Hepatocyte (in vitro differentiated cells): ENCODE data around the gene TTLL5. TPM values are rescaled to one million over a fixed set of nuclear protein-coding genes. Genes with fewer than 3 reads are reported as not detected.

ENCODE experiments used
- DNase-seq: peaks from one replicate; pipeline ENCODE4 v3.0.0-alpha.2; 2016; ENCODE audit warnings: low spot score
- H2AFZ ChIP-seq: fragments of 200-600 bp; sonication (generic); 2 replicates; pipeline ENCODE4 v1.6.0; 2016; ENCODE audit warnings: antibody characterized with exemption, mild to moderate bottlenecking
- H3K27ac ChIP-seq: fragments of 200-600 bp; sonication (generic); 2 replicates; pipeline ENCODE4 v1.5.1; 2016; ENCODE audit warnings: mild to moderate bottlenecking
- H3K27me3 ChIP-seq: fragments of 200-600 bp; sonication (generic); 2 replicates; pipeline ENCODE4 v1.6.1; 2016
- H3K36me3 ChIP-seq: fragments of 200-600 bp; sonication (generic); replicated peaks from 2 replicates; pipeline ENCODE4 v1.5.1; 2016; ENCODE audit warnings: low read depth; ENCODE audit not compliant: insufficient read depth
- H3K4me1 ChIP-seq: fragments of 200-600 bp; sonication (generic); 2 replicates; pipeline ENCODE4 v1.5.1; 2016; ENCODE audit warnings: mild to moderate bottlenecking, moderate library complexity; ENCODE audit not compliant: insufficient read depth
- H3K4me2 ChIP-seq: fragments of 200-600 bp; sonication (generic); 2 replicates; pipeline ENCODE4 v1.6.0; 2016
- H3K4me3 ChIP-seq: fragments of 200-600 bp; sonication (generic); 2 replicates; pipeline ENCODE4 v1.5.1; 2016; ENCODE audit warnings: mild to moderate bottlenecking
- H3K79me2 ChIP-seq: fragments of 200-600 bp; sonication (generic); 2 replicates; pipeline ENCODE4 v1.6.0; 2017; ENCODE audit warnings: mild to moderate bottlenecking
- H3K9me2 ChIP-seq: fragments of 200-600 bp; sonication (generic); replicated peaks from 2 replicates; pipeline ENCODE4 v1.6.0; 2017; ENCODE audit warnings: mild to moderate bottlenecking; ENCODE audit not compliant: insufficient read depth
- H3K9me3 ChIP-seq: fragments of 200-600 bp; sonication (generic); 2 replicates; pipeline ENCODE4 v1.5.1; 2016; ENCODE audit warnings: low read depth, mild to moderate bottlenecking
- H4K20me1 ChIP-seq: fragments of 200-600 bp; sonication (generic); 2 replicates; pipeline ENCODE4 v1.6.0; 2016; ENCODE audit warnings: mild to moderate bottlenecking; ENCODE audit not compliant: insufficient read depth, poor library complexity, severe bottlenecking
- EZH2 ChIP-seq: fragments of 200-600 bp; sonication (generic); IDR thresholded peaks from 2 replicates; pipeline ENCODE4 v1.6.1; 2016; ENCODE audit warnings: antibody characterized with exemption, mild to moderate bottlenecking, borderline replicate concordance
- EZH2phosphoT487 ChIP-seq: fragments of 200-600 bp; sonication (generic); IDR thresholded peaks from one replicate; pipeline ENCODE4 v1.6.1; 2018; ENCODE audit warnings: antibody characterized with exemption, mild to moderate bottlenecking, low read depth, moderate library complexity; ENCODE audit not compliant: unreplicated experiment, severe bottlenecking
- WGBS: methylation state at CpG from one replicate; pipeline ENCODE4 v1.1.6; 2016; ENCODE audit warnings: low lambda C conversion rate; ENCODE audit errors: missing lambda C conversion rate; 5-methylcytosine and 5-hydroxymethylcytosine counted together
- polyA plus RNA-seq: library from polyadenylated mRNA; unstranded; fragments of >200 nt; fragmentation: Nextera tagmentation; extraction: Ambion mirVana; gene quantifications from 2 replicates; pipeline ENCODE4 v1.2.1, GENCODE V29; 2016
- total RNA-seq: library from RNA; depleted of rRNA; stranded (reverse); fragments of >200 nt; gene quantifications from 2 replicates; pipeline ENCODE4 v1.2.3, GENCODE V29; 2014
- TF ChIP-seq, protein P1 (sequence below): fragments of 200-600 bp; sonication (generic); IDR thresholded peaks from 2 replicates; pipeline ENCODE4 v1.5.1; 2016; ENCODE audit warnings: antibody characterized with exemption, mild to moderate bottlenecking; ENCODE audit not compliant: poor library complexity

Gene TTLL5
- total and polyA plus RNA-seq, 2 experiments from 2014 or later, result 8.9 to 11.1 TPM

DNA sequence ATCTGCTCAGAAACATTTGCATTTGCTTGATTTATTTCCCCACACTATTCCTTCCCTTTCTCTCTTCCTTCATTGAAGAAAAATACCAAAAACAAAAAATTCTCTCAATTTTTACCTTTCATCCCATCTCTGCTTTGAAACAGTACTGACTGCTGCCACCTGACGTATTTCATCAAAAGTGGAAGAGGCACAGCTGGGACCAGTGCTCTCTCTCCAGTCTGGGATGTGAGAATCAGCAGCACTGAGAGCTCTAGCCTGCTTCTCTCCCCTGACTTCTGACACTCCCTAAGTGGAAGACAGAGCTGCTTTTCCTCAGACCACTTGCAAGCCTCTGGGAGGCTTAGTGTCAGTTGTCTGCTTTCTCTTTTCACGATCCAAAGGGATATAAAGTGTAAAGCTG, 36.9 kb downstream of the TTLL5 start:
- peaks cover 3% of the 10 kb centered on the region for H3K9me3 ChIP-seq
- no peak overlapping the region for H3K4me2 ChIP-seq
- H3K27me3 ChIP-seq, result no peaks in the 10 kb centered on the region
- H3K4me3 ChIP-seq, result no peak overlapping the region
- 95% methylated on average over 2 of the region's 2 CpGs for WGBS
- no peak for DNase-seq
- TF ChIP-seq, protein P1, sequence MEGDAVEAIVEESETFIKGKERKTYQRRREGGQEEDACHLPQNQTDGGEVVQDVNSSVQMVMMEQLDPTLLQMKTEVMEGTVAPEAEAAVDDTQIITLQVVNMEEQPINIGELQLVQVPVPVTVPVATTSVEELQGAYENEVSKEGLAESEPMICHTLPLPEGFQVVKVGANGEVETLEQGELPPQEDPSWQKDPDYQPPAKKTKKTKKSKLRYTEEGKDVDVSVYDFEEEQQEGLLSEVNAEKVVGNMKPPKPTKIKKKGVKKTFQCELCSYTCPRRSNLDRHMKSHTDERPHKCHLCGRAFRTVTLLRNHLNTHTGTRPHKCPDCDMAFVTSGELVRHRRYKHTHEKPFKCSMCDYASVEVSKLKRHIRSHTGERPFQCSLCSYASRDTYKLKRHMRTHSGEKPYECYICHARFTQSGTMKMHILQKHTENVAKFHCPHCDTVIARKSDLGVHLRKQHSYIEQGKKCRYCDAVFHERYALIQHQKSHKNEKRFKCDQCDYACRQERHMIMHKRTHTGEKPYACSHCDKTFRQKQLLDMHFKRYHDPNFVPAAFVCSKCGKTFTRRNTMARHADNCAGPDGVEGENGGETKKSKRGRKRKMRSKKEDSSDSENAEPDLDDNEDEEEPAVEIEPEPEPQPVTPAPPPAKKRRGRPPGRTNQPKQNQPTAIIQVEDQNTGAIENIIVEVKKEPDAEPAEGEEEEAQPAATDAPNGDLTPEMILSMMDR, result no peak
- TF ChIP-seq EZH2 (no peak), EZH2phosphoT487 (no peak)
- no peak overlapping the region for H3K27ac ChIP-seq
- no peaks in the 10 kb centered on the region for H3K4me1 ChIP-seq
- H3K36me3 ChIP-seq, result no peaks in the 10 kb centered on the region
- H4K20me1 ChIP-seq, result no peaks in the 10 kb centered on the region
- no peak overlapping the region for H2AFZ ChIP-seq
- no peaks in the 10 kb centered on the region for H3K9me2 ChIP-seq
- H3K79me2 ChIP-seq, result no peaks in the 10 kb centered on the region

DNA sequence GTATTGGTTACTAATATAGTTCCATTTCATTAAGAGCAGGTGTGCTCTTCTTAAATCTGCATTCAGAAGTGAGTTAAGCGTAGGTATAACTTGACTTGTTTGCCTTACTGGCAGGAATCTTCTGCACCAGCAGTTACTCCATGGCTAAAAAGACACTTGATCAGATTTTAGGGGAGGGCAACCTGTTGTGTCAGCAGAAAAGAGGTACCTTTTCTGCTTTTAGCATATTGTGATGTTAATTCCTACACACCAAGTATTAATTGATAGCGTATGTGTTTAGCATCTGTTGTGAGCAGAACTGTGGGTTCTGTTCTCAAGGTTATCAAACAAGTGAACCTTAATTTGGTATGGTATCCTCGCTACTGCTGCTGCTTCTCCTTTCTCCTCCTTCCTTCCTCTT, 38.3 kb downstream of the TTLL5 start:
- Histone ChIP-seq H3K4me2 (no peak overlapping the region), H3K79me2 (no peaks in the 10 kb centered on the region), H2AFZ (no peak overlapping the region), H3K27me3 (no peaks in the 10 kb centered on the region), H4K20me1 (no peaks in the 10 kb centered on the region), H3K4me1 (no peaks in the 10 kb centered on the region), H3K9me3 (peaks cover 3% of the 10 kb centered on the region), H3K27ac (no peak overlapping the region), H3K4me3 (no peak overlapping the region), H3K36me3 (no peaks in the 10 kb centered on the region), H3K9me2 (no peaks in the 10 kb centered on the region)
- no peak for DNase-seq
- WGBS, result 94% methylated on average over 3 of the region's 3 CpGs
- TF ChIP-seq, protein P1, result no peak
- TF ChIP-seq EZH2phosphoT487 (no peak), EZH2 (no peak)

DNA sequence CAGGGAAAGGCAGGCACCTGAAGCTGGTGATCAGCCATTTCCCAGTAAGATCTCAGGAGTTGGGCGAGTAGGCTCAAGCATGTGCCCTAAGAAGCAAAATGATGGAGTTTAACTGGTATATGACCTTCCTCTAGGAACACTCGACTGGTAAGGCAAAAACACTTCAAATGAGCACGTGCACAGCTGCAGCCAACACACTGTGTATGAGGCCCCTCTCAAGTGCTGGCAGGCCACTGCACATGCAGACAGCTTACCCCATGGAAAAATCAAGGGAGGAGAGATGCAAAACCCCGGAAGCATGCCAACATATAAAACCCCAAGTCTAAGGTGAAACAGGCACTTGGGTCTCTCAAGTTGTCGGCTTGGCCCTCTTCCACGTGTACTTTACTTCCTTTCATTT, 39.2 kb downstream of the TTLL5 start:
- Histone ChIP-seq H4K20me1 (no peaks in the 10 kb centered on the region), H3K4me1 (no peaks in the 10 kb centered on the region), H3K9me2 (no peaks in the 10 kb centered on the region), H3K79me2 (no peaks in the 10 kb centered on the region), H3K9me3 (no peaks in the 10 kb centered on the region), H2AFZ (no peak overlapping the region), H3K4me2 (no peak overlapping the region), H3K36me3 (no peaks in the 10 kb centered on the region), H3K27me3 (no peaks in the 10 kb centered on the region), H3K27ac (no peak overlapping the region), H3K4me3 (no peak overlapping the region)
- no peak for DNase-seq
- TF ChIP-seq EZH2 (no peak), EZH2phosphoT487 (no peak)
- TF ChIP-seq, protein P1, result no peak
- 96% methylated on average over 6 of the region's 6 CpGs for WGBS

DNA sequence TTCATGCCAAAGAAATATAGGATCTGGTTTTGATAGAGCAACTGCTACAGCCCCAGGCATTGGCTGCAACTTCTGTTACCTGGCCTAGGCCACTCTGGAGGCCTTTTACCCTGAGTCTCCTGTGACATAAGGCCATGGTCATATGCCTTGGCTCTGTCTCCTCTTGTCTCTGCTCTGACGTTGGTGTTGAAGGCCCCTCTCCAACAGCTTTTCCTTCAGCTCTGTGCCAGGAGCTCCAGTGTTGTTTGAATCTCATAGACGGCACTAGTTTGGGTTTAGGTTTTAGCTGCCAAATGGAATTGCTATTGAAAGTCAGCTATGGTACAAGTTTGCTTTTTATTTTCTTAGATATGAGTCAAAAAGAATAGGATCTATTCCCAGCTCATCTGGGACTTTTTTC, 41.1 kb downstream of the TTLL5 start:
- H3K27me3 ChIP-seq, result no peaks in the 10 kb centered on the region
- no peaks in the 10 kb centered on the region for H3K79me2 ChIP-seq
- H3K4me3 ChIP-seq, result no peak overlapping the region
- no peaks in the 10 kb centered on the region for H3K9me3 ChIP-seq
- WGBS, result 73% methylated on average over 2 of the region's 2 CpGs
- TF ChIP-seq, protein P1, result no peak
- no peak for TF ChIP-seq EZH2phosphoT487
- no peak for TF ChIP-seq EZH2
- H4K20me1 ChIP-seq, result no peaks in the 10 kb centered on the region
- H3K9me2 ChIP-seq, result no peaks in the 10 kb centered on the region
- peak overlapping the region; percentile 51 for H3K27ac ChIP-seq
- no peak overlapping the region for H3K4me2 ChIP-seq
- H2AFZ ChIP-seq, result no peak overlapping the region
- H3K36me3 ChIP-seq, result no peaks in the 10 kb centered on the region
- H3K4me1 ChIP-seq, result no peaks in the 10 kb centered on the region
- no peak for DNase-seq
